Stimulated activated CD8-positive, alpha-beta memory T cell treated with anti-CD3 and anti-CD28 coated beads, Interleukin-12 subunit alpha, Interleukin-12 subunit beta, amount 100 ng/mL, for 1 hour (primary cell): Measurements from ENCODE around the gene SIRT7.

Source experiments
- DNase-seq: peaks from one replicate; pipeline ENCODE4 v3.0.0-alpha.2; 2020; ENCODE audit warnings: low read depth

Gene SIRT7

GRCh38 chr17:81931557-81932332 is 13.8 kb upstream of the SIRT7 start:
- no peak for DNase-seq

DNA sequence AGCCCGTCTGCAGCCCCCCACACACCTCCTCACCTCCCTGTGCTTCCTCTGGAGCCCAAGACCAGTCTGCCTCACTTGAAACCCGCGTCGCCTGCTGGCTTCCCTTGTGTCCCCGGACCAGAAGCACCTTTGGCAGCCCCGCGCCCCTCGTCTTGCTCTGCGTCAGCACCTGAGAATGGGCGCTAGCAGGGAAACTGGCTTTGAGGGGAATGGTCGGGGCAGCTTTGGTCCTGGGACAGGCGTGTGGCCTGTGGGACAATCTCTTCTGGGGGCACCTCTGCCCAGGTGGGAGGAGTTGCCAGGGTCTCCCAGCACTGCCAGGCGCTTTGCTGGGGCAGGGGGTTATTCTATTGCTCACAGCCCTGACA is 13.2 kb upstream of the SIRT7 start:
- no peak for DNase-seq

GRCh38 chr17:81930142-81931125 is 12.5 kb upstream of the SIRT7 start:
- DNase-seq, result no peak

GRCh38 chr17:81929253-81930141 is 11.5 kb upstream of the SIRT7 start:
- no peak for DNase-seq

GRCh38 chr17:81928544-81929252 is 10.7 kb upstream of the SIRT7 start:
- DNase-seq, result no peak

GRCh38 chr17:81927653-81928543 is 9.9 kb upstream of the SIRT7 start, which contains the start of gene MAFG:
Gene MAFG (minus strand): TSS chr17:81927735. CDS start chr17:81923185, 4,550 bp downstream.
- DNase-seq, result peak; percentile 82

- no peak for DNase-seq
These were observed 9.2 kb upstream of the SIRT7 start for GRCh38 chr17:81927152-81927652.

GRCh38 chr17:81926451-81927151 is 8.6 kb upstream of the SIRT7 start:
- peak; percentile 37 for DNase-seq

DNA sequence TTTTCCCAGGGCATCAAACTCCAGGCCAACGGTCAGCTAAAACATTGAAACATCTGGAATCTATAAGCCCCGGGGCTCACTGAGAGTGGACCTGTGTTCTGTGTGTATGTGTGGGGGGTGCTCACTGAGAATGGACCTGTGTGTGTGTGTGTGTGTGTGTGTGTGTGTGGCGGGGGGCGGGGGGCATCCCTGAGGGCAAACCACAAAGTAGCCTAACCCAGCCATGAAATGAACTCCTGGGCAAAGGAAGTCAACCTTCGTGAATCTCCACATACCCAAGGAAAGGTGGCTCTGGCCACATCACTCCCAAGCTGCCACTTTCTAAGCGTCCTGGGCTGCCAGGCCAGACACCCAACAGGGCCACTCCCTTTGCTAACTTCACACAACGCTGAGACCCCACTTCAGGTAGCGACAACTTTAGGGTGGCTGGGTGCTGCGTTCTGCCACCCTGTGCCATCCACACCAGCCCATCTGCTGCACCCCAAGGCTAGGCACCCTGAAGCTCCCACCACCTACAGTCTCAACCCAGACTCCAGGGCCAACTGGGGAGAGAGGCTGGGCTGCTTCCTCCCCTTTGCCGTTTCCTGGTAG is 8.0 kb upstream of the SIRT7 start:
- no peak for DNase-seq

GRCh38 chr17:81924557-81925532 is 6.9 kb upstream of the SIRT7 start:
- no peak for DNase-seq

- no peak for DNase-seq
These were observed 5.6 kb upstream of the SIRT7 start for GRCh38 chr17:81923302-81924260.

- DNase-seq, result no peak
These were observed 4.8 kb upstream of the SIRT7 start for GRCh38 chr17:81922566-81923301.

GRCh38 chr17:81921996-81922565 is 4.1 kb upstream of the SIRT7 start:
- DNase-seq, result no peak

- no peak for DNase-seq
These were observed 3.5 kb upstream of the SIRT7 start for GRCh38 chr17:81921537-81921862.
